Measurements from ENCODE around the gene RASD1.

RASD1 gene

GRCh38 chr17:17445296-17445924, 50.8 kb downstream of the RASD1 start:
- Mint-ChIP-seq H3K4me1 (ENCODE audit: low read depth) (no peaks in the 10 kb centered on the region), H3K36me3 (ENCODE audit: low read depth) (no peaks in the 10 kb centered on the region), H3K27me3 (ENCODE audit: low read depth) (no peaks in the 10 kb centered on the region), H3K4me3 (no peak overlapping the region), H3K9me3 (no peaks in the 10 kb centered on the region), H3K27ac (no peak overlapping the region)

Measured in T-helper 1 cell treated with Interleukin-12 subunit alpha and Interleukin-12 subunit beta and Interleukin-4 antibody, amounts not matched to agents 30 μg/mL and 1 μg/mL, for 36 hours (primary cell).